Fibroblast of villous mesenchyme (primary cell): Measurements from ENCODE around the gene ANKS1B. TPM values are rescaled to one million over a fixed set of nuclear protein-coding genes. Genes with fewer than 3 reads are reported as not detected.

Source experiments
- DNase-seq: peaks from one replicate; pipeline ENCODE4 v3.0.0-alpha.2; 2010; ENCODE audit warnings: low read depth
- H3K4me3 ChIP-seq: 2 replicates; pipeline ENCODE4 v1.5.1; 2011; ENCODE audit warnings: low read depth, mild to moderate bottlenecking, low read length
- CTCF ChIP-seq: IDR thresholded peaks from 2 replicates; pipeline ENCODE4 v1.5.1; 2012; ENCODE audit warnings: low read depth, mild to moderate bottlenecking, low read length; ENCODE audit not compliant: insufficient read depth
- total RNA-seq: library from RNA; depleted of rRNA; stranded (reverse); fragments of >200 nt; gene quantifications from 2 replicates; pipeline ENCODE4 v1.2.3, GENCODE V29; 2012

ANKS1B gene
- total RNA-seq, 1 donor = 0.86 TPM

- no peak for TF ChIP-seq CTCF
- no peak for DNase-seq
- no peak overlapping the region for H3K4me3 ChIP-seq
Observed at GRCh38 chr12:99435095-99435791, 549.5 kb downstream of the ANKS1B start.

- DNase-seq = no peak
- H3K4me3 ChIP-seq = no peak overlapping the region
- no peak for TF ChIP-seq CTCF
Observed at GRCh38 chr12:99433155-99433554, 551.6 kb downstream of the ANKS1B start.

GRCh38 chr12:99431203-99431602 lies 553.5 kb downstream of the ANKS1B start:
- no peak for TF ChIP-seq CTCF
- DNase-seq = no peak
- H3K4me3 ChIP-seq = no peak overlapping the region

- no peak for DNase-seq
- H3K4me3 ChIP-seq = no peak overlapping the region
- no peak for TF ChIP-seq CTCF
Observed at GRCh38 chr12:99427104-99427503, 557.6 kb downstream of the ANKS1B start.

DNA sequence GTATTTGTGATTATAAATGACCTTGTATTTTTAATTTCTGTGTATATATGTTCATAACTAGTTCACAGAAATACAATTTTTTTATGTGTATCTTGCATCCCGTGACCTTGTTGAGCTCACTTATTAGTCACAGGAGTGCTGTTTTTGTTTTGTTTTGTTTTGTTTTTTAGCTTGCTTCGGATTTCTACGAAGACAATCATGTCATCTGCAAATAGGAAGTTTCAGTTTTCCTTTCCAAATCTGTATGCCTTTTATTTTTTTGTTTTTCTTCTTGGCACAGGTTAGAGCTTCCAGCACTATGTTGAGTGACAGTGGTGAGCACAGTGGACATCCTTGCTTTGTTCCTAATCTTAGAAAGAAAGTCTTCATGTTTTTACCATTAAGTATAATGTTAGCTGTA lies 566.4 kb downstream of the ANKS1B start:
- H3K4me3 ChIP-seq = no peak overlapping the region
- no peak for DNase-seq
- no peak for TF ChIP-seq CTCF

DNA sequence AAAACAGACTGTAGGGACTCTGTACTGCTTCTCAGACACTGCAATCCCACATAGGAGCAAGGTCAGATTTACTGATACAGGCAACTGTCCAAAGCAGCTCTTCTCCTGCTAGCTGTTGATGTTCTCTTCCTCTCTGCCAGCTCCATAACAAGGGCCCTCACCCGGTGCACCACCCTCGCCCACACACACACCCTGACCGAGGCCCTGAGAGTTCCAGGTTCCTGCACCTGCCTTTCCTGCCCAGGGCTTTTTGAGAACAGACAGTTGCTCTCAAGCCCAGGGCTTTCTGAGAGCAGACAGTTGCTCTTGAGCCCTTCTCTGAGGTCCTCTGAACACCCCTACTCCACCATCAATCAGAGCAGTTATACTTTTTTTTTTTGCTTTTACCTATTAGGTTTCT lies 571.0 kb downstream of the ANKS1B start:
- no peak for DNase-seq
- H3K4me3 ChIP-seq = no peak overlapping the region
- TF ChIP-seq CTCF = no peak

DNA sequence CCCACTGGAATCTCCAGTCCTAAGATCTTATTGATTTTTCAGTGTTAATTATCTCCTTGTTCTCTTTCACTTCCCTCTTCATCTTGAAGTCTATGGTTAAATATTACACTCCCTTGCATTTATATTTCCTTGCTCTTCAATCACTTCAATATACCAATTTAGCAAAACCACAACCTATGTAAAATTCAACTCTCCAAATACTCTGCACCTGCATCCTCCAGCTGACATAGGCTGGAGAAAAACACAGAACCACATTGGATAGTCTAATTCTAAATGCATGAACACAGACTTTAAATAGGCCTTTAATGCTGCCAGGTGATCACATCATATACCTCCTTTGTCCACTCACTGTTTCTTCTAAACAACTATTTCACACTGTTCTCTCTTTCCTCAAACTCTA lies 591.0 kb downstream of the ANKS1B start:
- no peak for DNase-seq
- no peak for TF ChIP-seq CTCF
- H3K4me3 ChIP-seq = no peak overlapping the region
